WTC11 (cell line): ENCODE data around the gene EXOSC2. TPM values are rescaled to one million over a fixed set of nuclear protein-coding genes. Genes with fewer than 3 reads are reported as not detected.

Experiments used
- ATAC-seq: fragments of 200-7000 bp; cut with Tn5 transposase; 2 replicates; pipeline ENCODE4 v1.10.0; 2021; ENCODE audit warnings: mild to moderate bottlenecking, moderate library complexity
- CTCF ChIA-PET: fragments of 300-600 bp; sonication (Branson Sonifier 250); formaldehyde crosslinking; loops from one replicate; lab custom pipeline; 2021; ENCODE audit warnings: antibody characterized with exemption; lab: Charles Lee
- POLR2A ChIA-PET: fragments of 350-600 bp; sonication (Branson Sonifier 250); formaldehyde crosslinking; loops from one replicate; lab custom pipeline; 2021; ENCODE audit warnings: antibody characterized with exemption; lab: Charles Lee
- DNase-seq: peaks from one replicate; pipeline ENCODE4 v3.0.0; 2021; ENCODE audit warnings: low spot score
- H3K27ac Mint-ChIP-seq: 2 replicates; pipeline ENCODE4 v1.8.0; 2021; ENCODE audit warnings: mixed read lengths
- H3K27me3 Mint-ChIP-seq: 2 replicates; pipeline ENCODE4 v1.8.0; 2021; ENCODE audit warnings: low read depth, mild to moderate bottlenecking, moderate library complexity, mixed read lengths
- H3K36me3 Mint-ChIP-seq: 2 replicates; pipeline ENCODE4 v1.8.0; 2021; ENCODE audit warnings: mixed read lengths
- H3K4me1 Mint-ChIP-seq: 2 replicates; pipeline ENCODE4 v1.8.0; 2022; ENCODE audit warnings: mixed read lengths
- H3K4me3 Mint-ChIP-seq: 2 replicates; pipeline ENCODE4 v1.8.0; 2021; ENCODE audit warnings: mild to moderate bottlenecking, moderate library complexity, mixed read lengths
- H3K9me3 Mint-ChIP-seq: 2 replicates; pipeline ENCODE4 v1.8.0; 2021; ENCODE audit warnings: mixed read lengths
- CDX4 ChIP-seq: fragments of 250-450 bp; sonication (Bioruptor Pico); IDR thresholded peaks from 2 replicates; pipeline ENCODE4 v1.9.0; 2021; ENCODE audit warnings: moderate library complexity, mild to moderate bottlenecking, inconsistent platforms, borderline replicate concordance
- E2F1 ChIP-seq: sonication (generic); formaldehyde crosslinking; IDR thresholded peaks from 2 replicates; pipeline ENCODE4 v1.8.0; 2022; ENCODE audit warnings: mild to moderate bottlenecking, missing genetic modification reagents
- EMX1 ChIP-seq: fragments of 250-450 bp; sonication (Bioruptor Pico); IDR thresholded peaks from 2 replicates; pipeline ENCODE4 v1.8.0; 2021; ENCODE audit warnings: mild to moderate bottlenecking
- ERG ChIP-seq: fragments of 250-450 bp; sonication (Bioruptor Pico); IDR thresholded peaks from 2 replicates; pipeline ENCODE4 v1.8.0; 2021; ENCODE audit warnings: mild to moderate bottlenecking
- FOXJ3 ChIP-seq: sonication (generic); formaldehyde crosslinking; IDR thresholded peaks from 2 replicates; pipeline ENCODE4 v1.9.0; 2021; ENCODE audit warnings: missing genetic modification reagents, mild to moderate bottlenecking, borderline replicate concordance
- GABPB1 ChIP-seq: sonication (generic); formaldehyde crosslinking; IDR thresholded peaks from 2 replicates; pipeline ENCODE4 v1.8.1; 2023; ENCODE audit warnings: mild to moderate bottlenecking, missing genetic modification reagents
- HMGXB4 ChIP-seq: sonication (generic); formaldehyde crosslinking; IDR thresholded peaks from 2 replicates; pipeline ENCODE4 v1.8.1; 2023; ENCODE audit warnings: mild to moderate bottlenecking, moderate library complexity, missing genetic modification reagents
- IRF2 ChIP-seq: sonication (generic); formaldehyde crosslinking; IDR thresholded peaks from 2 replicates; pipeline ENCODE4 v1.8.0; 2022; ENCODE audit warnings: low read depth, missing genetic modification reagents, borderline replicate concordance
- NFYB ChIP-seq: sonication (generic); formaldehyde crosslinking; conservative IDR thresholded peaks from 2 replicates; pipeline ENCODE4 v1.8.0; 2022; ENCODE audit warnings: low read depth, missing genetic modification reagents
- NR3C1 ChIP-seq: sonication (generic); formaldehyde crosslinking; conservative IDR thresholded peaks from 2 replicates; pipeline ENCODE4 v1.8.1; 2023; ENCODE audit warnings: low read depth, mild to moderate bottlenecking, missing genetic modification reagents
- OVOL2 ChIP-seq: fragments of 250-450 bp; sonication (Bioruptor Pico); IDR thresholded peaks from 2 replicates; pipeline ENCODE4 v1.9.0; 2021; ENCODE audit warnings: mild to moderate bottlenecking, borderline replicate concordance
- RORB ChIP-seq: fragments of 250-450 bp; sonication (Bioruptor Pico); IDR thresholded peaks from 2 replicates; pipeline ENCODE4 v1.9.0; 2021; ENCODE audit warnings: mild to moderate bottlenecking
- SOX15 ChIP-seq: fragments of 250-450 bp; sonication (Bioruptor Pico); IDR thresholded peaks from 2 replicates; pipeline ENCODE4 v1.9.0; 2021; ENCODE audit warnings: mild to moderate bottlenecking
- STAT6 ChIP-seq: sonication (generic); formaldehyde crosslinking; conservative IDR thresholded peaks from 2 replicates; pipeline ENCODE4 v1.8.1; 2023; ENCODE audit warnings: mild to moderate bottlenecking, low read depth, missing genetic modification reagents, moderate library complexity
- TCF7 ChIP-seq: sonication (generic); formaldehyde crosslinking; IDR thresholded peaks from 2 replicates; pipeline ENCODE4 v1.8.0; 2022; ENCODE audit warnings: mild to moderate bottlenecking, low read depth, missing genetic modification reagents, moderate library complexity
- TEAD4 ChIP-seq: sonication (generic); formaldehyde crosslinking; IDR thresholded peaks from 2 replicates; pipeline ENCODE4 v1.8.0; 2022; ENCODE audit warnings: mild to moderate bottlenecking, missing genetic modification reagents
- ZNF219 ChIP-seq: sonication (generic); formaldehyde crosslinking; IDR thresholded peaks from 2 replicates; pipeline ENCODE4 v1.8.0; 2023; ENCODE audit warnings: missing genetic modification reagents, mild to moderate bottlenecking, borderline replicate concordance
- ZNF425 ChIP-seq: fragments of 250-450 bp; sonication (Bioruptor Pico); conservative IDR thresholded peaks from 2 replicates; pipeline ENCODE4 v1.9.0; 2021; ENCODE audit warnings: mild to moderate bottlenecking
- total RNA-seq: library from RNA; stranded (reverse); gene quantifications from 3 replicates; pipeline ENCODE4 v1.2.3, GENCODE V29; 2021

Gene EXOSC2
- total RNA-seq, 1 experiment from 2014 or later = 76.1 TPM

GRCh38 chr9:130688072-130688471 is 5.5 kb upstream of the EXOSC2 start:
- Mint-ChIP-seq H3K4me1 (peaks cover 31% of the 10 kb centered on the region), H3K9me3 (peaks cover 9% of the 10 kb centered on the region), H3K27me3 (peaks cover 2% of the 10 kb centered on the region; the same call in 1 of the 2 replicates), H3K4me3 (no peak overlapping the region), H3K36me3 (peaks cover 3% of the 10 kb centered on the region; the same call in 1 of the 2 replicates), H3K27ac (no peak overlapping the region)
- no peak for DNase-seq
- no peak for TF ChIP-seq ZNF219
- no peak for TF ChIP-seq SOX15 (CRISPR knock-in tag)
- TF ChIP-seq ERG (CRISPR knock-in tag) = no peak
- no peak for TF ChIP-seq EMX1 (CRISPR knock-in tag)
- no peak for TF ChIP-seq NFYB (CRISPR knock-in tag)
- no peak for TF ChIP-seq GABPB1
- no peak for TF ChIP-seq ZNF425
- TF ChIP-seq TEAD4 (CRISPR knock-in tag) = no peak
- TF ChIP-seq CDX4 (CRISPR knock-in tag) = no peak
- TF ChIP-seq RORB = no peak
- TF ChIP-seq HMGXB4 (CRISPR knock-in tag) = no peak
- CTCF ChIA-PET = no interaction called here
- ATAC-seq = no peak
- POLR2A ChIA-PET = interaction anchor here (0.6 kb wide), 1 partner anchor 15 kb away, joined by 3 read pairs; no protein-coding TSS in a partner anchor

- Mint-ChIP-seq H3K4me3 (peak overlapping the region; percentile 21), H3K36me3 (peaks cover 6% of the 10 kb centered on the region), H3K27me3 (peaks cover 2% of the 10 kb centered on the region; the same call in 1 of the 2 replicates), H3K4me1 (peaks cover 38% of the 10 kb centered on the region), H3K27ac (no peak overlapping the region; the same call in 1 of the 2 replicates), H3K9me3 (peaks cover 9% of the 10 kb centered on the region)
- ChIA-PET CTCF (interaction anchor here (0.9 to 2.0 kb wide), 5 partner anchors 12 to 357 kb away, joined by 3 to 14 read pairs (median 4); no protein-coding TSS in a partner anchor), POLR2A (interaction anchor here (1.1 to 1.6 kb wide), 2 partner anchors 177 to 229 kb away, joined by 3 to 4 read pairs; no protein-coding TSS in a partner anchor)
- TF ChIP-seq E2F1 (no peak), IRF2 (CRISPR knock-in tag) (no peak), OVOL2 (CRISPR knock-in tag) (no peak), TCF7 (CRISPR knock-in tag) (no peak), RORB (no peak), EMX1 (CRISPR knock-in tag) (no peak), TEAD4 (CRISPR knock-in tag) (no peak), FOXJ3 (CRISPR knock-in tag) (no peak), STAT6 (no peak), NR3C1 (CRISPR knock-in tag) (no peak)
- ATAC-seq = no peak
- no peak for DNase-seq
Observed at GRCh38 chr9:130689572-130689936, 4.0 kb upstream of the EXOSC2 start.
